ENCODE data around the gene CPA2. TPM values are rescaled to one million over a fixed set of nuclear protein-coding genes. Genes with fewer than 3 reads are reported as not detected.

The CPA2 gene
- total RNA-seq, 1 donor from 2014 or later: 0.54 TPM

- TF ChIP-seq CTCF (IDR thresholded peaks at IDR 0.05; ENCODE audit: unreplicated experiment): no peak
- peaks cover 45% of the 10 kb centered on the region for H3K4me1 Mint-ChIP-seq
- H3K27me3 Mint-ChIP-seq (ENCODE audit: low read depth): no peaks in the 10 kb centered on the region
- H3K4me3 Mint-ChIP-seq: no peak overlapping the region
- peaks cover 7% of the 10 kb centered on the region for H3K9me3 Mint-ChIP-seq
- no peak for DNase-seq (ENCODE audit: low spot score in 2 of 2, unreplicated experiment in 2 of 2)
- H3K27ac Mint-ChIP-seq: peak overlapping the region; percentile 82
- no peaks in the 10 kb centered on the region for H3K36me3 Mint-ChIP-seq
Measured at GRCh38 chr7:130298544-130299326, 32.1 kb downstream of the CPA2 start.

- TF ChIP-seq CTCF (IDR thresholded peaks at IDR 0.05; ENCODE audit: unreplicated experiment): no peak
- Mint-ChIP-seq H3K9me3 (peaks cover 7% of the 10 kb centered on the region), H3K4me1 (peaks cover 46% of the 10 kb centered on the region), H3K27me3 (ENCODE audit: low read depth) (no peaks in the 10 kb centered on the region), H3K27ac (peak overlapping the region; percentile 11), H3K4me3 (no peak overlapping the region), H3K36me3 (no peaks in the 10 kb centered on the region)
- no peak for DNase-seq (ENCODE audit: low spot score in 2 of 2, unreplicated experiment in 2 of 2)
Measured at GRCh38 chr7:130299866-130300265, 33.2 kb downstream of the CPA2 start.

- H3K36me3 Mint-ChIP-seq: no peaks in the 10 kb centered on the region
- no peak for DNase-seq (ENCODE audit: low spot score in 2 of 2, unreplicated experiment in 2 of 2)
- peaks cover 44% of the 10 kb centered on the region for H3K4me1 Mint-ChIP-seq
- H3K9me3 Mint-ChIP-seq: peaks cover 7% of the 10 kb centered on the region
- H3K27ac Mint-ChIP-seq: peak overlapping the region; percentile 59
- H3K4me3 Mint-ChIP-seq: no peak overlapping the region
- H3K27me3 Mint-ChIP-seq (ENCODE audit: low read depth): no peaks in the 10 kb centered on the region
- TF ChIP-seq CTCF (IDR thresholded peaks at IDR 0.05; ENCODE audit: unreplicated experiment): no peak
Measured at GRCh38 chr7:130301501-130302020, 34.9 kb downstream of the CPA2 start.

GRCh38 chr7:130302649-130303048 is 36.0 kb downstream of the CPA2 start:
- TF ChIP-seq CTCF (IDR thresholded peaks at IDR 0.05; ENCODE audit: unreplicated experiment): no peak
- H3K36me3 Mint-ChIP-seq: no peaks in the 10 kb centered on the region
- no peak for DNase-seq (ENCODE audit: low spot score in 2 of 2, unreplicated experiment in 2 of 2)
- H3K4me3 Mint-ChIP-seq: no peak overlapping the region
- no peak overlapping the region for H3K27ac Mint-ChIP-seq
- H3K27me3 Mint-ChIP-seq (ENCODE audit: low read depth): no peaks in the 10 kb centered on the region
- H3K9me3 Mint-ChIP-seq: peaks cover 7% of the 10 kb centered on the region
- H3K4me1 Mint-ChIP-seq: peaks cover 40% of the 10 kb centered on the region

- DNase-seq (ENCODE audit: low spot score in 2 of 2, unreplicated experiment in 2 of 2): no peak
- H3K36me3 Mint-ChIP-seq: no peaks in the 10 kb centered on the region
- peaks cover 7% of the 10 kb centered on the region for H3K9me3 Mint-ChIP-seq
- no peaks in the 10 kb centered on the region for H3K27me3 Mint-ChIP-seq (ENCODE audit: low read depth)
- no peak overlapping the region for H3K4me3 Mint-ChIP-seq
- H3K4me1 Mint-ChIP-seq: peaks cover 35% of the 10 kb centered on the region
- TF ChIP-seq CTCF (IDR thresholded peaks at IDR 0.05; ENCODE audit: unreplicated experiment): no peak
- no peak overlapping the region for H3K27ac Mint-ChIP-seq
Measured at GRCh38 chr7:130303127-130303526, 36.5 kb downstream of the CPA2 start.
